GM12878 (cell line): ENCODE data around the gene FMC1. TPM values are rescaled to one million over a fixed set of nuclear protein-coding genes. Genes with fewer than 3 reads are reported as not detected.

ENCODE experiments used
- ATAC-seq: fragments of 200-7000 bp; cut with Tn5 transposase; 3 replicates; pipeline ENCODE4 v1.9.1; 2020; ENCODE audit warnings: mild to moderate bottlenecking, moderate library complexity
- BruUV-seq: library from RNA; stranded (reverse); fragments of 400-500 nt; replicated peaks from 2 replicates; lab custom pipeline; 2021; lab: Mats Ljungman, UMichigan
- CTCF ChIA-PET: fragments of 300-600 bp; sonication (Branson Sonifier 250); formaldehyde crosslinking; extraction: SDS; loops from one replicate; lab custom pipeline; 2021; ENCODE audit warnings: inconsistent platforms; lab: Yijun Ruan, JAX
- POLR2A ChIA-PET: fragments of 350-600 bp; formaldehyde crosslinking; extraction: SDS; loops from one replicate; lab custom pipeline; 2021; ENCODE audit warnings: inconsistent platforms; lab: Charles Lee
- RAD21 ChIA-PET: fragments of 300-600 bp; sonication (Branson Sonifier 250); formaldehyde crosslinking; loops from one replicate; lab custom pipeline; 2023; ENCODE audit warnings: antibody characterized with exemption; ENCODE audit not compliant: unreplicated experiment; lab: Charles Lee
- SMC1A ChIA-PET: fragments of 300-600 bp; sonication (Branson Sonifier 250); formaldehyde crosslinking; loops from one replicate; lab custom pipeline; 2023; ENCODE audit not compliant: unreplicated experiment, uncharacterized antibody; lab: Charles Lee
- DNase-seq: peaks from one replicate; pipeline ENCODE4 v3.0.0-alpha.2; 2011; ENCODE audit warnings: low read depth, low spot score
- FAIRE-seq: peaks from 3 replicates; lab custom pipeline; 2011; peaks lifted over from hg19 to GRCh38; lab: Jason Lieb, UNC
- H2AFZ ChIP-seq: 2 replicates; pipeline ENCODE4 v1.6.0; 2011; ENCODE audit warnings: low read depth, low read length, control low read depth; ENCODE audit not compliant: control insufficient read depth
- H3K27ac ChIP-seq: 2 replicates; pipeline ENCODE4 v1.5.1; 2011; ENCODE audit warnings: control low read depth; ENCODE audit not compliant: control insufficient read depth, insufficient read depth
- H3K27me3 ChIP-seq, 2 experiments: replicated peaks in 1 of 2; 2 replicates each; pipeline versions ENCODE4 v1.6.0 to v1.6.1; 2011; ENCODE audit warnings: low read length in 1 of 2; ENCODE audit not compliant: control insufficient read depth in 2 of 2, insufficient read depth in 2 of 2
- H3K36me3 ChIP-seq, 2 experiments: 2 replicates each; pipeline ENCODE4 v1.5.1; 2011; ENCODE audit warnings: low read length in 1 of 2; ENCODE audit not compliant: control insufficient read depth in 2 of 2, insufficient read depth in 2 of 2
- H3K4me1 ChIP-seq: 2 replicates; pipeline ENCODE4 v1.6.1; 2011; ENCODE audit warnings: mild to moderate bottlenecking, low read length, moderate library complexity, mixed read lengths; ENCODE audit not compliant: control insufficient read depth, insufficient read depth
- H3K4me2 ChIP-seq: 2 replicates; pipeline ENCODE4 v1.6.0; 2011; ENCODE audit warnings: control low read depth; ENCODE audit not compliant: control insufficient read depth, insufficient read depth
- H3K4me3 ChIP-seq: fragments of 200-600 bp; sonication (generic); 2 replicates; pipeline ENCODE4 v1.5.1; 2016
- H3K79me2 ChIP-seq: 2 replicates; pipeline ENCODE4 v1.6.0; 2011; ENCODE audit warnings: low read length; ENCODE audit not compliant: control insufficient read depth, insufficient read depth
- H3K9ac ChIP-seq: 2 replicates; pipeline ENCODE4 v1.8.0; 2011; ENCODE audit warnings: low read length, control low read depth, mixed read lengths; ENCODE audit not compliant: control insufficient read depth, insufficient read depth
- H3K9me3 ChIP-seq: replicated peaks from 3 replicates; pipeline ENCODE4 v1.5.1; 2011; ENCODE audit warnings: mild to moderate bottlenecking, low read length; ENCODE audit not compliant: control insufficient read depth, insufficient read depth
- H4K20me1 ChIP-seq: 2 replicates; pipeline ENCODE4 v1.6.0; 2011; ENCODE audit not compliant: control insufficient read depth, insufficient read depth
- ATF7 ChIP-seq: fragments of 450-650 bp; IDR thresholded peaks from 2 replicates; pipeline ENCODE4 v1.6.1; 2016; ENCODE audit warnings: low read depth, mild to moderate bottlenecking
- BCL11A ChIP-seq: IDR thresholded peaks from 2 replicates; pipeline ENCODE4 v1.6.1; 2011; ENCODE audit warnings: low read depth, low read length
- CBFB ChIP-seq: IDR thresholded peaks from 2 replicates; pipeline ENCODE4 v1.6.1; 2016; ENCODE audit warnings: antibody characterized with exemption, low read depth
- EED ChIP-seq: sonication (generic); IDR thresholded peaks from 2 replicates; pipeline ENCODE4 v1.6.1; 2016; ENCODE audit warnings: antibody characterized with exemption, low read depth
- GATAD2B ChIP-seq: fragments of 450-650 bp; conservative IDR thresholded peaks from 2 replicates; pipeline ENCODE4 v1.6.1; 2017; ENCODE audit warnings: low read depth, mild to moderate bottlenecking, moderate library complexity
- HDAC6 ChIP-seq: fragments of 200-600 bp; sonication (generic); IDR thresholded peaks from one replicate; pipeline ENCODE4 v1.8.0; 2017; ENCODE audit warnings: antibody characterized with exemption; ENCODE audit not compliant: unreplicated experiment
- LARP7 ChIP-seq: fragments of 450-650 bp; IDR thresholded peaks from 2 replicates; pipeline ENCODE4 v1.6.1; 2017; ENCODE audit warnings: mild to moderate bottlenecking
- MTA2 ChIP-seq: fragments of 450-650 bp; IDR thresholded peaks from 2 replicates; pipeline ENCODE4 v1.6.1; 2016; ENCODE audit warnings: low read depth, mild to moderate bottlenecking, moderate library complexity
- NBN ChIP-seq: fragments of 450-650 bp; IDR thresholded peaks from 2 replicates; pipeline ENCODE4 v1.6.1; 2016
- POLR2A ChIP-seq: IDR thresholded peaks from 2 replicates; pipeline ENCODE4 v1.6.1; 2011; ENCODE audit warnings: low read depth, mild to moderate bottlenecking, low read length
- SIX5 ChIP-seq: IDR thresholded peaks from 2 replicates; pipeline ENCODE4 v1.6.1; 2011; ENCODE audit warnings: mild to moderate bottlenecking, low read depth, low read length, moderate library complexity; ENCODE audit not compliant: severe bottlenecking
- SPI1 ChIP-seq: IDR thresholded peaks from 2 replicates; pipeline ENCODE4 v1.6.1; 2011; ENCODE audit warnings: low read depth, mild to moderate bottlenecking, low read length, moderate library complexity, borderline replicate concordance; ENCODE audit not compliant: insufficient read depth
- WGBS: methylation state at CpG from one replicate; pipeline ENCODE4 v1.1.6; 2016; ENCODE audit warnings: low lambda C conversion rate; ENCODE audit not compliant: insufficient replicate concordance, insufficient coverage; ENCODE audit errors: missing lambda C conversion rate; 5-methylcytosine and 5-hydroxymethylcytosine counted together
- in situ Hi-C: fragments of 300-500 bp; cut with MboI; formaldehyde crosslinking; loops from 9 replicates; pipeline ENCODE4 v1.14.3; 2018; ENCODE audit warnings: mixed read lengths
- intact Hi-C: fragments of 100-400 bp; cut with micrococcal nuclease; formaldehyde crosslinking; loops from one replicate; pipeline ENCODE4 v1.14.2; 2022; ENCODE audit not compliant: unreplicated experiment
- polyA plus RNA-seq, 11 experiments: library from polyadenylated mRNA; depleted of rRNA in 4 of 11; unstranded in 6 of 11; stranded (reverse) in 5 of 11; fragments of >200 nt; fragmentation: Nextera tagmentation in 4 of 11; fragmentation: Illumina TruSeq in 1 of 11; extraction: Ambion mirVana in 4 of 11; extraction: Trizol in 1 of 11; gene quantifications; 1 replicate in 1 of 11; 2 replicates in 10 of 11; pipeline versions ENCODE4 v1.2.1 to v1.2.3, GENCODE V29; 2011 to 2016; ENCODE audit warnings: inconsistent platforms in 2 of 11, missing spikeins in 2 of 11, low read depth in 1 of 11
- total RNA-seq, 4 experiments: library from RNA; depleted of rRNA in 3 of 4; stranded (reverse); fragments of >200 nt in 3 of 4; fragmentation: Illumina TruSeq in 1 of 4; extraction: Trizol in 1 of 4; gene quantifications; 2 replicates each; pipeline versions ENCODE4 v1.2.1 to v1.2.3, GENCODE V29; 2013 to 2021
- TF ChIP-seq, protein P1 (sequence below): fragments of 450-650 bp; IDR thresholded peaks from 2 replicates; pipeline ENCODE4 v1.6.1; 2017; ENCODE audit warnings: mild to moderate bottlenecking, low read depth, inconsistent platforms; ENCODE audit not compliant: poor library complexity, severe bottlenecking
- TF ChIP-seq, protein P2 (sequence below): fragments of 150-350 bp; IDR thresholded peaks from 2 replicates; pipeline ENCODE4 v1.6.1; 2016; ENCODE audit warnings: low read depth, low read length
- TF ChIP-seq, protein P3 (sequence below): IDR thresholded peaks from 2 replicates; pipeline ENCODE4 v1.6.1; 2012; ENCODE audit warnings: low read depth, low read length, improper control_type of control experiment

The FMC1 gene
- total and polyA plus RNA-seq, 10 of the 15 experiments (the other 5 are each of a cell fraction or from before 2014, with no cell fraction given): 4.2 to 60.4 (median 15.6) TPM

DNA sequence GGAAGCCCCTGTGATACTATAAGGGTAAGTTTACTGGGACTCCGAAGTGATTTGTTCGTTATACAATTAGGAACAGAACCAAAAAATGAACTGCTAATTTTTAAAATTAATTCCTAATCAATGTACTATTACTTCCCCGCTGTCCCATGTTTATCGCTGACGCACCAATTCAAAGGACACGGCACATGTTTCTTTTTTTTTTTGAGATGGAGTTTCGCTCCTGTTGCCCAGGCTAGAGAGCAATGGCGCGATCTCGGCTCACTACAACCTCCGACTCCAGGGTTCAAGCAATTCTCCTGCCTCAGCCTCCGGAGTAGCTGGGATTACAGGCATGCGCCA, 1.5 kb upstream of the FMC1 start (continued):
- TF ChIP-seq, protein P1, sequence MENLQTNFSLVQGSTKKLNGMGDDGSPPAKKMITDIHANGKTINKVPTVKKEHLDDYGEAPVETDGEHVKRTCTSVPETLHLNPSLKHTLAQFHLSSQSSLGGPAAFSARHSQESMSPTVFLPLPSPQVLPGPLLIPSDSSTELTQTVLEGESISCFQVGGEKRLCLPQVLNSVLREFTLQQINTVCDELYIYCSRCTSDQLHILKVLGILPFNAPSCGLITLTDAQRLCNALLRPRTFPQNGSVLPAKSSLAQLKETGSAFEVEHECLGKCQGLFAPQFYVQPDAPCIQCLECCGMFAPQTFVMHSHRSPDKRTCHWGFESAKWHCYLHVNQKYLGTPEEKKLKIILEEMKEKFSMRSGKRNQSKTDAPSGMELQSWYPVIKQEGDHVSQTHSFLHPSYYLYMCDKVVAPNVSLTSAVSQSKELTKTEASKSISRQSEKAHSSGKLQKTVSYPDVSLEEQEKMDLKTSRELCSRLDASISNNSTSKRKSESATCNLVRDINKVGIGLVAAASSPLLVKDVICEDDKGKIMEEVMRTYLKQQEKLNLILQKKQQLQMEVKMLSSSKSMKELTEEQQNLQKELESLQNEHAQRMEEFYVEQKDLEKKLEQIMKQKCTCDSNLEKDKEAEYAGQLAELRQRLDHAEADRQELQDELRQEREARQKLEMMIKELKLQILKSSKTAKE: peak; percentile 23

DNA sequence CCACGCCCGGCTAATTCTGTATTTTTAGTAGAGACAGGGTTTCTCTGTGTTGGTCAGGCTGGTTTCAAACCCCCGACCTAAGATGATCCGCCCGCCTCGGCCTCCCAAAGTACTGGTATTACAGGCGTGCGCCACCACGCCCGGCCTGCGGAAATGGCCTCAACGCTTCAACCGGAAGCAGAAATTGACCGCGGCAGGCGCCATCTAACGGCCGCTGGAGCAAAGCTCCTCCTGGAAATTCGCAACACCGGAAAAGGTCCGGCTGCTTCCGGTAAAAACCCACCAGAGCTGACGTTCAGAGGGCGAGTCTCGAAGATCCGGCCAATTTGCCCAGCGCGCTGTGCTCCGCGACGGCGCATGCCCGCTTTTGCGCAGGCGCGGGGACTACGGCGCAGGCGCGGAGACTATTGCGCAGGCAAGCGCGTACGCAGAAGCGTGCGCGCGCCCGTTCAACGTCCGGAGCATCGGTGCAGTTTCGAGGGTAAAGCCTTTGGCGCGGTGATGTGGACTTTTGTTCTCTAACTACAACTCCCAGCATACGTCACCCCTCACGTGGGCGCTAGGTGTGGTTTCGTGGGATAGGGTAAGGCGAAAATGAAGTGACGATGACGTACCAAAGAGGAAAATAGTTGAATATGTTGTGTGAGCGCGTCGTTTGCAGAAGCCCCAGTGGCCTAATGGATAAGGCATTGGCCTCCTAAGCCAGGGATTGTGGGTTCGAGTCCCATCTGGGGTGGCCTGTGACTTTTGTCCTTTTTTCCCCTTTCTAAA, 915 bp upstream of the FMC1 start:
- H3K27ac ChIP-seq: peak overlapping the region; percentile 97
- peaks cover 5% of the 10 kb centered on the region for H3K9me3 ChIP-seq
- H3K36me3 ChIP-seq: no peaks in the 10 kb centered on the region
- 2% methylated on average over 66 of the region's 66 CpGs for WGBS
- no TSS peak for BruUV-seq
- no peaks in the 10 kb centered on the region for H4K20me1 ChIP-seq
- CTCF ChIA-PET: interaction anchor here (0.6 to 1.6 kb wide), 8 partner anchors 9 to 454 kb away, joined by 3 to 7 read pairs (median 3); partner anchors contain the start of gene LUC7L2
- peak overlapping the region; percentile 59 for H2AFZ ChIP-seq
- H3K4me3 ChIP-seq: peak overlapping the region; percentile 84
- ATAC-seq (peak; percentile 85), DNase-seq (peak; percentile 100), FAIRE-seq (peak; percentile 89)
- in situ Hi-C loops: no loop called here
- peak overlapping the region; percentile 98 for H3K9ac ChIP-seq
- H3K27me3 ChIP-seq: no peaks in the 10 kb centered on the region
- SMC1A ChIA-PET: interaction anchor here (0.6 to 2.2 kb wide), 3 partner anchors 11 to 132 kb away, joined by 3 to 9 read pairs (median 7); partner anchors contain the start of gene LUC7L2
- RAD21 ChIA-PET: no interaction called here
- peaks cover 18% of the 10 kb centered on the region for H3K79me2 ChIP-seq
- H3K4me1 ChIP-seq: no peaks in the 10 kb centered on the region
- peak overlapping the region; percentile 65 for H3K4me2 ChIP-seq
- POLR2A ChIA-PET: interaction anchor here (0.6 to 1.2 kb wide), 6 partner anchors 19 to 246 kb away, joined by 3 to 5 read pairs (median 4); partner anchors contain the start of gene LUC7L2
- intact Hi-C loops: loop anchor here (1.0 kb wide), 2 partner anchors 19 to 231 kb away; partner anchors contain the start of genes LUC7L2 and ZC3HAV1
- peak; percentile 17; the same call in 1 of the 2 replicates for TF ChIP-seq EED
- TF ChIP-seq GATAD2B: peak; percentile 58; the same call in 1 of the 2 replicates
- peak; percentile 42; the same call in 1 of the 2 replicates for TF ChIP-seq MTA2
- TF ChIP-seq CBFB: peak; percentile 76; the same call in 1 of the 2 replicates
- TF ChIP-seq SIX5: peak; percentile 80
- 0 out of 2 replicates have a peak, but pooled peaks have one; percentile 11 for TF ChIP-seq BCL11A
- peak; percentile 46 for TF ChIP-seq LARP7
- peak; percentile 88 for TF ChIP-seq NBN
- TF ChIP-seq HDAC6: peak; percentile 69
- TF ChIP-seq, protein P2, sequence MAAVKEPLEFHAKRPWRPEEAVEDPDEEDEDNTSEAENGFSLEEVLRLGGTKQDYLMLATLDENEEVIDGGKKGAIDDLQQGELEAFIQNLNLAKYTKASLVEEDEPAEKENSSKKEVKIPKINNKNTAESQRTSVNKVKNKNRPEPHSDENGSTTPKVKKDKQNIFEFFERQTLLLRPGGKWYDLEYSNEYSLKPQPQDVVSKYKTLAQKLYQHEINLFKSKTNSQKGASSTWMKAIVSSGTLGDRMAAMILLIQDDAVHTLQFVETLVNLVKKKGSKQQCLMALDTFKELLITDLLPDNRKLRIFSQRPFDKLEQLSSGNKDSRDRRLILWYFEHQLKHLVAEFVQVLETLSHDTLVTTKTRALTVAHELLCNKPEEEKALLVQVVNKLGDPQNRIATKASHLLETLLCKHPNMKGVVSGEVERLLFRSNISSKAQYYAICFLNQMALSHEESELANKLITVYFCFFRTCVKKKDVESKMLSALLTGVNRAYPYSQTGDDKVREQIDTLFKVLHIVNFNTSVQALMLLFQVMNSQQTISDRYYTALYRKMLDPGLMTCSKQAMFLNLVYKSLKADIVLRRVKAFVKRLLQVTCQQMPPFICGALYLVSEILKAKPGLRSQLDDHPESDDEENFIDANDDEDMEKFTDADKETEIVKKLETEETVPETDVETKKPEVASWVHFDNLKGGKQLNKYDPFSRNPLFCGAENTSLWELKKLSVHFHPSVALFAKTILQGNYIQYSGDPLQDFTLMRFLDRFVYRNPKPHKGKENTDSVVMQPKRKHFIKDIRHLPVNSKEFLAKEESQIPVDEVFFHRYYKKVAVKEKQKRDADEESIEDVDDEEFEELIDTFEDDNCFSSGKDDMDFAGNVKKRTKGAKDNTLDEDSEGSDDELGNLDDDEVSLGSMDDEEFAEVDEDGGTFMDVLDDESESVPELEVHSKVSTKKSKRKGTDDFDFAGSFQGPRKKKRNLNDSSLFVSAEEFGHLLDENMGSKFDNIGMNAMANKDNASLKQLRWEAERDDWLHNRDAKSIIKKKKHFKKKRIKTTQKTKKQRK: no peak
- TF ChIP-seq POLR2A: peak; percentile 10; the same call in 1 of the 2 replicates
- TF ChIP-seq SPI1: no peak; the same call in 1 of the 2 replicates
- peak; percentile 99 for TF ChIP-seq ATF7
- TF ChIP-seq, protein P3, sequence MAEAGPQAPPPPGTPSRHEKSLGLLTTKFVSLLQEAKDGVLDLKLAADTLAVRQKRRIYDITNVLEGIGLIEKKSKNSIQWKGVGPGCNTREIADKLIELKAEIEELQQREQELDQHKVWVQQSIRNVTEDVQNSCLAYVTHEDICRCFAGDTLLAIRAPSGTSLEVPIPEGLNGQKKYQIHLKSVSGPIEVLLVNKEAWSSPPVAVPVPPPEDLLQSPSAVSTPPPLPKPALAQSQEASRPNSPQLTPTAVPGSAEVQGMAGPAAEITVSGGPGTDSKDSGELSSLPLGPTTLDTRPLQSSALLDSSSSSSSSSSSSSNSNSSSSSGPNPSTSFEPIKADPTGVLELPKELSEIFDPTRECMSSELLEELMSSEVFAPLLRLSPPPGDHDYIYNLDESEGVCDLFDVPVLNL: no peak
